Stimulated activated CD8-positive, alpha-beta memory T cell treated with anti-CD3 and anti-CD28 coated beads, Interleukin-4, amount 100 ng/mL, for 1 hour (primary cell): ENCODE data around the gene SPNS2.
A peak's percentile ranks its signal among the peaks of the same experiment; 100 is the strongest.

Source experiments
- DNase-seq, 2 donors: peaks; one replicate each; pipeline ENCODE4 v3.0.0-alpha.2; 2020; ENCODE audit warnings: low read depth in 2 of 2, low spot score in 1 of 2

The SPNS2 gene

DNA sequence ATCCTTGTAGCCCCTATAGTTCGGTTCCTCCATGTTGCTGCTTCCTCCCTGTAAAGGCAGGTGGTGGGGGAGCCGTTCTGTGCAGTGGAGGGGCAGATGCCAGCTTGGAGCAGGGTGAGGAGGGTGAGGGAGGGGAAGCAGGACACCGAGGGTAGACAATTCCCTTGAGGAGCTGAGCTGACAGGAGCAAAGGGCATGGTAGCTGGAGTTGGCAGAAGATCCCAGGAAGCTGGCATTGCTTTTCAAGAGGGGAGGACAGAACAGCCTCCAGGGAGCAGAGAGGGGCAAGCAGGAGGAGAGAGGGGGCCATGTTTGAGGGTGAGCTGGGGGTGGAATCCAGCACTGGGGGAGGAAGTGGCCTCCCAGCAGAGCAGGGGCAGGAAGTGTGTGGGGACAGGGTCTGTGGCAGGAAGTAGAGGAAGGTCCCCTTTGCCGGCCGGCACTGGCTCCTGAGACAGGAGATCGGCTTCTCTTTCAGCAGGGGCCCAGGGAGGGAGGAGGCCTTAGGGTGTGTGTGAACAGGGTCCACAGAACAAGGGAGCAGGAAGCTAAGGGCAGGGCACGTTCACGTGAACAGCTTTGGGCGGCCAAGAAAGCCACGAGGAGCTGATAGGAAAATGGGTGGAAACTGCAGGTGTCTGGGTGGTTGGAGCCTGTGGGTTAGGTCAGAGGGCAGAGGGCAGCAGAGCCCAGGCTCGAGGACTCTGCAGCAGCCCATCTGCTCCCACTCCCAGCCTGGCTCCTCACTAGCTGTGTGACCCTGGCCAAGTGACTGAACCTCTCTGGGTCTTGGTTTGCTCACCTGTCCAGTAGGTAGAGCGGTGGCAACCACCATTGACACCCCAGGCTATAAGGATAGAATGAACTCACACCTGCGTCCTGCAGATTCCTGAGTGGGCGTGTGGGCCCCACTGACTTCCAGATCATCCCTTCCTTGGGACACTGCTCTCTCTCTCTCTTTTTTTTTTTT, 17.5 kb upstream of the SPNS2 start:
- DNase-seq: no peak

- DNase-seq: no peak
Observed at GRCh38 chr17:4482338-4483011, 16.2 kb upstream of the SPNS2 start.

- no peak for DNase-seq
Observed at GRCh38 chr17:4483012-4483840, 15.5 kb upstream of the SPNS2 start.

DNA sequence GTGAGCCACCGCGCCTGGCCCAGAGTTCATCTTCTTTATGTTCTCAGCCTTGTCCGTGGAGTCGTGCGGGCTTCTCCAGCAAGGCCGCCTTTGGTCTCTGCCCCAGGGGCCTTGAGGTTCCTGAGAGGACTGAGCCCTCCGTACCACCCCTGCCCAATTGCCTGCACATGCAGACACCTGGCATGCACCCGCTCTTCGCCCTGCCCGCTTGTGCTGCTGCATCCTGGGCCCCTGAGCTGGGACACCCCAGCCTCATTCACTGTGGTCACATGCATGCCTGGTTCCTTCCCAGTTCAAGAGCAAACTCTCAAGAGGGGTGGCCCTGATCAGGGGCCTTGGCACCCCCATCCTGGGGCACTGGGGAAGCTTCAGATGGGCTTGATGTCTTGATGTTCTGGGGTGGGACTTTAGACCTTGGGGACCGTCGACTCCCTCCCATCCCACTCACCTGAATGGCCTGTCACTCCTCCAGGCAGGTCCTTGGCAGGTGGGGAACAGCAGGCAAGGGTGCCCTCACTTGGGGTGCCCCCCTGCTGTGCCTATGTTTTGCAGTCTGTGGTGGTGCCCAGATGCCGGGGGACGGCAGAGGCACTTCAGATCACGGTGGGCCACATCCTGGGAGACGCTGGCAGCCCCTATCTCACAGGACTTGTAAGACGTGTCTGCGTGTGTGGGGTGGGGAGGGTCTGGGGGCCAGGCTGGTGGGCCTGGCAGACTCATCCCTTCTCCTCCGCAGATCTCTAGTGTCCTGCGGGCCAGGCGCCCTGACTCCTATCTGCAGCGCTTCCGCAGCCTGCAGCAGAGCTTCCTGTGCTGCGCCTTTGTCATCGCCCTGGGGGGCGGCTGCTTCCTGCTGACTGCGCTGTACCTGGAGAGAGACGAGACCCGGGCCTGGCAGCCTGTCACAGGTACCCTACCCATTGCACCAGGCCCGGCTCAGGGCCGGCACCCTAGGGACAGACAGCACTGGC, 12.7 kb upstream of the SPNS2 start:
- DNase-seq: peak in 1 of 2 donors; percentile 32

- DNase-seq: no peak
Observed at GRCh38 chr17:4487296-4487695, 11.4 kb upstream of the SPNS2 start.

DNA sequence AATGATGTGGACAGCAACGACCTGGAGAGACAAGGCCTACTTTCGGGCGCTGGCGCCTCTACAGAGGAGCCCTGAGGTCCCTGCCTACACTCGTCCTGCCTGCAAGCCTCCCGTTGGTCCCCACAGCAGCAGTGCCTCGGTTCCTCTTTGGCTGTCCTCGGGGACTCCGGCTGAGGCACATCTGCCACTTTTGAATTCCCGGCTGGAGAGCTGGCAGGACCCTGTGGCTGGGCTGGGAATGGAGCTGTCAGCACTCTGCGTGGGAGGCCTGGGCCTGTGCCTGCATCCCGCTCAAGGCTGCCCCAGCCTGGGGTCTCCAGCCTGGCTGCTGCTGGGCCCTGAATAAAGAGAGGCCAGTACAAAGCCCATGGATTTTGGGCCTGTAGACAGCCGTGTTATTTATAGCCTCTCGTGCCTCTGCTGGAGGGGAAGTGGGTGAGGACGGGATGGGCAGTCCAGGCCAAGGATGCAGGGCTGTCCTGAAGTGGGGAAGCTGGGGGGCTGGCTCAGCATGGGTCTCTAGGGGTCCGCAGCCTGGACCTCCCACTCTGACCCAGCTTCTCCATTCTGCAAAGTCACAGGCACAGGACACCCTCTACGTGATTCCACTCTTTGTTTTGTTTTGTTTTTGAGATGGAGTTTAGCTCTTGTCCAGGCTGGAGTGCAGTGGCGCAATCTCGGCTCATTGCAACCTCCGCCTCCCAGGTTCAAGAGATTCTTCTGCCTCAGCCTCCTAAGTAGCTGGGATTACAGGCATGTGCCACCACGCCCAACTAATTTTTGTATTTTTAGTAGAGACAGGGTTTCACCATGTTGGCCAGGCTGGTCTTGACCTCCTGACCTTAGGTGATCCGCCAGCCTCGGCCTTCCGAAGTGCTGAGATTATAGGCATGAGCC, 10.6 kb upstream of the SPNS2 start:
- DNase-seq: no peak

DNA sequence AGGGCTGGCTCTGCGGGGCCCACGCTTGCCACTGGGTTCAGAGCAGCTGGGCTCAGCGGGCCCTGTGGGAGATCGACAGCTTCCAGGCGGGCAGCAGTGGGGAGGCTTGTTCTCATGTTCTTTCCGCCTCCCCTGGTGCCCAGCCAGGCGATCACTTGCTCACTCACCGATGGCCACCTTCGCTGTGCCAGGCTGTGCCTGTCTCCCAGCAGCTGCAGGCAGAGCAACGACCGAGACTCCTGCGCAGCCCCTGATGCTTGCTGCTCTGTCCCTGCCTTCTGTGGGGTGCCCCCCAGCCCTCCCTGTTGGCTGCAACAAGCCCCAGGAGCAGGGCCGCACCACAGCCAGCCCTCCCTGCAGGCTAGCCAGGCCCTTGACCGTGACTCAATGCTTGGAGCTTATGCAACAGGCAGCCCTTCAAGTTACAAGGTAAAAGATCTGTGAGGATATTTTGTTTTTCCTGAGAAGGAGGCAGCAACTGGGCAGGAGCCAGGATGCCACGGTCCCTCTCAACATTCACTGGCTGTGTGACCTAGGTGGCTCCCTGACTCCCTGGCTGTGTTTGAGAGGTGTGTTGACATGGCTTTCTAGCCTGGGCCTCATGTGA, 9.6 kb upstream of the SPNS2 start:
- no peak for DNase-seq

DNA sequence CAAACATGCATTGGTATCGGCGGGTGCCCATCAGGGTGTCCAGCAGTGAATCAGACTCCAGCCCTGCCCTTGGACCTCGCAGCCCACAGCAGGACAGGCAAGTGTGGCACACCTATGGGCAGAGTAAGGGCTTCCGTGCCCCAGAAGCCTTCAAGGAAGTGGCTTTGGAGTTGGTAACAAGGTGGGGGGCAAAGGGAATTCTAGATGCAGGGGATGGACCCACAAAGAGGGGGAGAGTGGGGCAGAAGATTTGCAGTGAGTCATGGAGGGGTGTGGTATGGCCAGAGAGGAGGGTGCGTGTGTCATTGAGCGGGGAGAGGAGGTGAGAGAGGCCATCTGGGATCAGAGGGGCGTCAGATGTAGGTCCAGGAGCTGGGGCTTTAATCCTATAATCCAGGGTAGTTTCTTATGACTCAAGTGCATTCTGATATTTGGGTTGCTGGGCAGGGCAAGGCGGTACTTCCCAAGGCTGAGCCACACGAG, 8.5 kb upstream of the SPNS2 start:
- no peak for DNase-seq

DNA sequence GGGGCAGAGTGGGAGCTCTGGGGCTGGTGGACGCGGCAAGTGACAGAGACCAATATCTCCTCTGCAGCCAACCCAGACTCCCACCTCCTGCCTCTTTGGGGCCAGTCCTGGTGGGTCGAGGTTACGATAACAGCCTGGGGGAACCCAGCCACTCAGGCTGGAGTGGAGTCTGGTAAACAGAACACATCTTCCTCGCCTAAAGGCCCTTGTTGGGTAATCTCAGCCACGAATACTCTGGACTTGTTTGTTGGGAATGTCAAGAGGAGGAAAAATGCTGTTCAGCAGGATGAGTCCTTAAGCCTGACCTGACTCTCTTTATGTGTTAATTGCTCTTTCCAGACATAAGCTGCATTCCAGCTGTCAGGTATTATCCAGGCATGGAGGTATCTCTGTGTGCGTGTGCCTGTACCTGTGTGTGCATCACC, 8.0 kb upstream of the SPNS2 start:
- no peak for DNase-seq

GRCh38 chr17:4492721-4493561, 5.7 kb upstream of the SPNS2 start:
- DNase-seq: no peak

GRCh38 chr17:4497101-4497824, 1.4 kb upstream of the SPNS2 start:
- no peak for DNase-seq

DNA sequence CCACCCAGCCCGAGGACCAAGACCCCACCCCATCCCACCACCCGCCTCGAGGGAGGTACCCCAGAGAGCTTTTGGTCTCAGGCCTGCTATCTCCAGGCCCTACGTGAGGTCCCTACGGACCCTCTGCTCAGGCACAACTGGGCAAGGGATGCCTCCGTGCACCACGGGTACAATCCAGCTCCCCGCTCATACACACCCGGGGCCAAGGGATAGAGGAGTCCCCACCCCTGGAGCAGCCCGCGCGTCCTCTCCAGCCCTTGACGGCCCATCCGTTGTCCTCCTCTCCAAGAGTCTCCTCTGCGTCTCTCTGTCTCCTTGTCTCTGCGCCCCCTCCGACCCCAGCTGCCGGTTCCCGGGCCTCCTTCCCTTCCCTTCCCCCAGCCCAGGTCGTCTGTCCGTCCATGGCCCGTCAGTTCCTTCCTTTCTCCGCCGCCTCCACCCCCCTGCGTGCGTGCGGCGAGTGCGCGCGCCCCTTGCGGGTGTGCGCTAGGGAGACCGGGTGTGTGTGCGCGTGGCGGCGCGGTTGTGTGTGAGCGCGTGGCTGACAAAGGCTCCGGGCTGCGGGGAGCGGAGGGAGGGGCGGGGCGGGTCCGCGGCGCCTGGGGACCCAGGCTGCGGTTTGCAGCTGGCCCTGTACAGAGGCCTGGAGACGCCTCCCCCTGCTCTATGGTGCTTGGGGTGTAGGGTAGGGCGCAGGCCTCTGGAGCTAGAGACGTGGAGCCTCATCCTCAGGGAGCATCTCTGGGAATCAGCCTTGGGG, 930 bp downstream of the SPNS2 start:
- DNase-seq: no peak

DNA sequence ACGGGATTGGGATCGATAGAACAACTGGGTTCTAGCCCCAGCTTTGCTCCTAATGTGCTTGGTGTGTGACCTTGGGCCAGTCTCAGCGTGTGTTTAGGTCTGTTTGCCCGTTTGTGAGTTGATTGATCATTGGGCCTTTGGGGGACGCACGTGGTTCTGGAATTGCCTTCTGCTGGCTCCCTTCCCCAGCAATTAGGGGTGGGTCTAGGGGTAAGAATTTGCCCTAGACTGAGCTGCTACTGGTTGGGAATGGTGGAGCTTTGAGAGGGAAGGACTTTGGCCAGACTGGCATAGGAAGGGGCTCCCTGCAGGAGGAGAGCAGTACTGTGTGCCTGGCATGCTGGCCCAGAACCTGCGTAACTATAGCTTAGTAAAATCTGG, 1.5 kb downstream of the SPNS2 start:
- DNase-seq: no peak

GRCh38 chr17:4501295-4501949, 2.7 kb downstream of the SPNS2 start:
- no peak for DNase-seq

DNA sequence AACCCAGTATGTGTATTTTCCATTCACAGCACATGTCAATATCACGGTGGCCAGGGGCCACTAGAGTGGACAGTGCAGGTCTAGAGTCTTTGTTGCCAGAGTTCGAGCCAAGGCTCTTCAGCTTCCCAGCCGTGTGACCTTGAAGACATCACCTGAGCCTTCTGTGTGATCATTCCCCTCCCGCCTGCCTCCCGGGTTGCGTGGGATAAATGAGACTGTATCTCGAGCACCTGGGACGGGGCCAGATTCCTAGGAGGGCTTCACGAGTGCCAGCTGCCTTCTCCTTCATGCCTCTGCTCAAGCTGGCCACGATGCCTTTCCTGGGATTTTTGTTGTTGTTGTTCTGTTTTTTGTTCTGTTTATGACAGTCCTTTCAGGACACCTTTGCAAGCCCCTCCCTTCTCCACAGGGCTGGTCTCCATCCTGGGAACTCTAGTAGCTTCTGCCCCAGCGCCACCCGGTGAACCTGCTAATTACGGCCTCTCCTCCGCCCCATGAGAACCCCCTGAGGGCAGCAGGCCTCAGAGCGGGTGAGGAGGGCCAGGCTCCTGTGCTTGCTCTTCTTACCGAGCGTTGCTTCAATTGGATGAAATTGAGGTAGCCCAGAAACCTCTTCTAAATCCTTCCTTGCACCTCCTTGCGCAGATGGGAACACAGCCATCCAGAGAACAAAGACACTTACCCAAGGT, 3.9 kb downstream of the SPNS2 start:
- DNase-seq: no peak
